HepG2 (cell line): ENCODE data around the gene SYCE3. TPM values are rescaled to one million over a fixed set of nuclear protein-coding genes. Genes with fewer than 3 reads are reported as not detected.

Source experiments
- ATAC-seq: fragments of 200-7000 bp; cut with Tn5 transposase; 3 replicates; pipeline ENCODE4 v1.9.1; 2020; ENCODE audit warnings: mild to moderate bottlenecking, moderate library complexity
- BruUV-seq: library from RNA; stranded (reverse); fragments of 400-500 nt; replicated peaks from 2 replicates; lab custom pipeline; 2021; lab: Mats Ljungman, UMichigan
- CTCF ChIA-PET: fragments of 300-600 bp; formaldehyde crosslinking; extraction: SDS; loops from one replicate; lab custom pipeline; 2021; ENCODE audit warnings: low total read pairs, inconsistent platforms, low intra/inter-chr PET ratio; lab: Yijun Ruan, JAX
- POLR2A ChIA-PET: fragments of 350-600 bp; sonication (Branson Sonifier 250); formaldehyde crosslinking; loops from one replicate; lab custom pipeline; 2020; ENCODE audit warnings: antibody characterized with exemption, inconsistent platforms; lab: Yijun Ruan, JAX
- DNase-seq: peaks from one replicate; pipeline ENCODE4 v3.0.0-alpha.2; 2015; ENCODE audit warnings: low spot score
- FAIRE-seq: peaks from 3 replicates; lab custom pipeline; 2011; peaks lifted over from hg19 to GRCh38; lab: Jason Lieb, UNC
- H2AFZ ChIP-seq: one replicate; pipeline ENCODE4 v1.6.1; 2011; ENCODE audit warnings: low read length, inconsistent platforms
- H3K27ac ChIP-seq: fragments of 300-600 bp; 3 replicates; pipeline ENCODE4 v1.8.0; 2011; ENCODE audit warnings: mixed run types, mild to moderate bottlenecking, mixed read lengths, low read length, inconsistent platforms; ENCODE audit not compliant: insufficient read depth; ENCODE audit errors: extremely low read length
- H3K27me3 ChIP-seq, 2 experiments: fragments of 200-600 bp in 1 of 2; 2 replicates in 1 of 2; 3 replicates in 1 of 2; pipeline versions ENCODE4 v1.6.0 to v1.8.0; 2011; ENCODE audit warnings: low read length in 2 of 2, mild to moderate bottlenecking in 2 of 2, moderate library complexity in 2 of 2, inconsistent platforms in 1 of 2; ENCODE audit not compliant: insufficient read depth in 2 of 2, control insufficient read depth in 1 of 2
- H3K36me3 ChIP-seq, 2 experiments: fragments of 200-600 bp in 1 of 2; replicated peaks in 1 of 2; 2 replicates in 1 of 2; 3 replicates in 1 of 2; pipeline versions ENCODE4 v1.5.1 to v1.8.0; 2011; ENCODE audit warnings: low read length in 2 of 2, inconsistent platforms in 1 of 2; ENCODE audit not compliant: insufficient read depth in 2 of 2, control insufficient read depth in 1 of 2
- H3K4me1 ChIP-seq: 2 replicates; pipeline ENCODE4 v1.5.1; 2012; ENCODE audit warnings: low read length, inconsistent platforms; ENCODE audit not compliant: insufficient read depth
- H3K4me2 ChIP-seq: 2 replicates; pipeline ENCODE4 v1.6.0; 2011; ENCODE audit warnings: low read depth, low read length, inconsistent platforms
- H3K4me3 ChIP-seq, 3 experiments: fragments of 200-600 bp in 1 of 3; sonication (generic), shearing (Covaris generic) in 1 of 3; replicated peaks in 1 of 3; 2 replicates each; pipeline ENCODE4 v1.5.1; 2011 to 2016; ENCODE audit warnings: low read length in 3 of 3, inconsistent platforms in 2 of 3, low read depth in 2 of 3, mild to moderate bottlenecking in 2 of 3, control low read depth in 1 of 3, mixed read lengths in 1 of 3; ENCODE audit not compliant: insufficient read depth in 1 of 3
- H3K79me2 ChIP-seq: one replicate; pipeline ENCODE4 v1.6.1; 2011; ENCODE audit warnings: low read length, inconsistent platforms; ENCODE audit not compliant: insufficient read depth
- H3K9ac ChIP-seq: 2 replicates; pipeline ENCODE4 v1.6.0; 2011; ENCODE audit warnings: mild to moderate bottlenecking, low read depth, low read length, inconsistent platforms; ENCODE audit not compliant: insufficient read depth
- H3K9me3 ChIP-seq: 2 replicates; pipeline ENCODE4 v1.5.1; 2012; ENCODE audit warnings: mild to moderate bottlenecking, low read length
- H4K20me1 ChIP-seq: 2 replicates; pipeline ENCODE4 v1.6.0; 2011; ENCODE audit warnings: inconsistent platforms, mild to moderate bottlenecking, low read length, moderate library complexity; ENCODE audit not compliant: insufficient read depth
- ARNTL ChIP-seq: sonication (generic); formaldehyde crosslinking; IDR thresholded peaks from 2 replicates; pipeline ENCODE4 v1.4.0; 2020; ENCODE audit warnings: mild to moderate bottlenecking, missing genetic modification reagents
- JUNB ChIP-seq: sonication (generic); formaldehyde crosslinking; IDR thresholded peaks from 2 replicates; pipeline ENCODE4 v1.8.0; 2022; ENCODE audit warnings: missing genetic modification reagents, mild to moderate bottlenecking, borderline replicate concordance
- KLF13 ChIP-seq: sonication (generic); formaldehyde crosslinking; IDR thresholded peaks from 2 replicates; pipeline ENCODE4 v1.4.0; 2020; ENCODE audit warnings: mild to moderate bottlenecking, missing genetic modification reagents
- MTF2 ChIP-seq: sonication (generic); formaldehyde crosslinking; IDR thresholded peaks from 2 replicates; pipeline ENCODE4 v1.5.0; 2020; ENCODE audit warnings: missing genetic modification reagents, borderline replicate concordance
- SALL2 ChIP-seq: sonication (generic); formaldehyde crosslinking; IDR thresholded peaks from 2 replicates; pipeline ENCODE4 v1.8.1; 2023; ENCODE audit warnings: mild to moderate bottlenecking, missing genetic modification reagents, inconsistent platforms
- ZBED4 ChIP-seq: sonication (generic); formaldehyde crosslinking; IDR thresholded peaks from 2 replicates; pipeline ENCODE4 v1.4.0; 2020; ENCODE audit warnings: missing genetic modification reagents, borderline replicate concordance
- ZFP82 ChIP-seq: sonication (generic); formaldehyde crosslinking; IDR thresholded peaks from 2 replicates; pipeline ENCODE4 v1.5.1; 2020; ENCODE audit warnings: mild to moderate bottlenecking, missing genetic modification reagents, borderline replicate concordance
- ZMYM4 ChIP-seq: sonication (generic); formaldehyde crosslinking; IDR thresholded peaks from 2 replicates; pipeline ENCODE4 v1.8.1; 2023; ENCODE audit warnings: mild to moderate bottlenecking, missing genetic modification reagents
- ZNF235 ChIP-seq: sonication (generic); formaldehyde crosslinking; IDR thresholded peaks from 2 replicates; pipeline ENCODE4 v1.8.1; 2023; ENCODE audit warnings: mild to moderate bottlenecking, missing genetic modification reagents, borderline replicate concordance
- ZNF580 ChIP-seq: IDR thresholded peaks from 2 replicates; pipeline ENCODE4 v1.6.1; 2016; ENCODE audit warnings: low read depth, borderline replicate concordance
- ZNF691 ChIP-seq: sonication (generic); formaldehyde crosslinking; IDR thresholded peaks from 2 replicates; pipeline ENCODE4 v1.4.0; 2020; ENCODE audit warnings: missing genetic modification reagents, low read depth, mild to moderate bottlenecking, borderline replicate concordance
- ZNF740 ChIP-seq: sonication (generic); formaldehyde crosslinking; IDR thresholded peaks from 2 replicates; pipeline ENCODE4 v1.4.0; 2020; ENCODE audit warnings: missing genetic modification reagents
- ZNF749 ChIP-seq: sonication (generic); formaldehyde crosslinking; IDR thresholded peaks from 2 replicates; pipeline ENCODE4 v1.8.0; 2022; ENCODE audit warnings: mild to moderate bottlenecking, missing genetic modification reagents, moderate library complexity, borderline replicate concordance
- WGBS: methylation state at CpG from one replicate; pipeline ENCODE4 v1.1.6; 2017; ENCODE audit warnings: low lambda C conversion rate; 5-methylcytosine and 5-hydroxymethylcytosine counted together
- in situ Hi-C: cut with HindIII; loops from 2 replicates; pipeline ENCODE4 v1.10.0; 2017; ENCODE audit warnings: low pct_unique_long_range_greater_than_20kb; ENCODE audit not compliant: extremely low pct_ligation_motif_present
- intact Hi-C: fragments of 100-400 bp; cut with micrococcal nuclease; formaldehyde crosslinking; loops from one replicate; pipeline ENCODE4 v1.10.0; 2022; ENCODE audit not compliant: unreplicated experiment
- polyA plus RNA-seq, 8 experiments: library from polyadenylated mRNA; depleted of rRNA in 3 of 8; stranded (reverse) in 7 of 8; unstranded in 1 of 8; fragments of >200 nt; fragmentation: Illumina TruSeq in 4 of 8; extraction: Trizol in 4 of 8; gene quantifications; 2 replicates each; pipeline versions ENCODE4 v1.2.1 to v1.2.3, GENCODE V29; 2011 to 2016; ENCODE audit warnings: low read depth in 4 of 8, missing spikeins in 1 of 8, mixed read lengths in 1 of 8; ENCODE audit not compliant: insufficient read depth in 1 of 8
- total RNA-seq, 5 experiments: library from RNA; depleted of rRNA; stranded (reverse); fragments of >200 nt; fragmentation: Illumina TruSeq; extraction: Trizol; gene quantifications; 2 replicates each; pipeline ENCODE4 v1.2.3, GENCODE V29; 2016; ENCODE audit warnings: low read depth in 1 of 5
- TF ChIP-seq, protein P1 (sequence below): sonication (generic); formaldehyde crosslinking; IDR thresholded peaks from 2 replicates; pipeline ENCODE4 v1.8.1; 2023; ENCODE audit warnings: mild to moderate bottlenecking, missing genetic modification reagents
- TF ChIP-seq, protein P2 (sequence below): IDR thresholded peaks from 2 replicates; pipeline ENCODE4 v1.6.1; 2012; ENCODE audit warnings: inconsistent platforms

Gene SYCE3
- total and polyA plus RNA-seq, 2 of the 13 experiments (the other 11 are each of a cell fraction or from before 2014, with no cell fraction given): not detected

DNA sequence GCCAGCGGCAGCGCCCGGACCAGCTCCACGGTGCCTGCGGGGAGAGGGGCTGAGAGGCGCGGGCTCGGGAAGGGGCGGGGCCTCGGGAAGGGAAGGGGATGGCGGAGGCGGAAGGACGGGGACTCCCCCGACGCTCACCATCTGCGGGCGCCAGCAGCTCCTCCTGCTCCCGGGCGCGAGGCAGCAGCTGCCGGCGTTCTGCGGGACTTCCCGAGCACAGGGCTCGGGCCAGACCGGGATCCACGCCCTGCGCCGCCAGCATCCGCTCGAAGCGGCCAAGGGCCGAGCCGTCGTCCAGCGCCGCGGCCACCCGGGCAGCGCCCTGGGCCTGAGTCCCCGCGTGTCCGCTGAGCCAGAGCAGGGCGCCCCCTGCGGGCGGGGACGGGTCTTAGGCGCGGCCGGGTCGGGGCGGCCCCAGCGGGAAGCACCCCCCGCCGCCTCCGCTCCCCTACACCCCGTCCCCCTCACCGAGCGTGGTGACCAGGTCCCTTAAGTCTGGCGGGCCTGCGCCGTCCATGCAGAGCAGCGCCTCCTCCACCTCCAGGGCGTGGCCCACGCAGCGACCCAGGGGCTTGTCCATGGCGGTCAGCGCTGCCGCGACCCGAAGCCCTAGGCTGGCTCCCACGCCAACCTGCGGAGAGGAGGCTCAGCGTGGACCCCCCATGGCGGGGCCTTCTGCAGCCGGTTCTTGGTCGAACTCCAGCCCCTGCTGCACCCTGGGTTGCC is 36.4 kb downstream of the SYCE3 start (continued):
- TF ChIP-seq ZMYM4 (CRISPR knock-in tag) (no peak), KLF13 (no peak), ZBED4 (CRISPR knock-in tag) (no peak), ARNTL (CRISPR knock-in tag) (no peak), SALL2 (CRISPR knock-in tag) (no peak), MTF2 (CRISPR knock-in tag) (no peak), JUNB (CRISPR knock-in tag) (peak; percentile 12; the same call in 1 of the 2 replicates)

DNA sequence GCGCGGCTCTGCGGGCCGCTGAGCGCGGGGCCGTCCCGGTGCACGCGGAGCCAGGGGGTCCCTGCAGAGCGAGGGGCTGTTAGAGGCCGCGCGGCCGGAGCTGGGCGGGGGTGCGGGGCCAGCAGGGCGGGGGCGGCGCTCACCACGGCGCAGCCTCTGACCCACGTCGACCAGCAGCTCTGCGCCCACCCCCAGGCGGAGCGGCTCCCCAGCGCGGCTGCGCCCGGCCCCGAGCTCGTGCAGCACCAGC is 36.9 kb downstream of the SYCE3 start:
- BruUV-seq: no TSS peak
- peak overlapping the region; percentile 91 for H3K9ac ChIP-seq
- ATAC-seq: peak; percentile 15; the same call in 2 of the 3 replicates
- TF ChIP-seq ZNF691: peak; percentile 1; the same call in 1 of the 2 replicates
- TF ChIP-seq ZFP82: peak; percentile 76; the same call in 1 of the 2 replicates
- TF ChIP-seq, protein P1, sequence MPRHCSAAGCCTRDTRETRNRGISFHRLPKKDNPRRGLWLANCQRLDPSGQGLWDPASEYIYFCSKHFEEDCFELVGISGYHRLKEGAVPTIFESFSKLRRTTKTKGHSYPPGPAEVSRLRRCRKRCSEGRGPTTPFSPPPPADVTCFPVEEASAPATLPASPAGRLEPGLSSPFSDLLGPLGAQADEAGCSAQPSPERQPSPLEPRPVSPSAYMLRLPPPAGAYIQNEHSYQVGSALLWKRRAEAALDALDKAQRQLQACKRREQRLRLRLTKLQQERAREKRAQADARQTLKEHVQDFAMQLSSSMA (CRISPR knock-in tag): no peak
- 0 out of 2 replicates have a peak, but pooled peaks have one; percentile 13 for TF ChIP-seq ZNF580 (CRISPR knock-in tag)
- 0 out of 2 replicates have a peak, but pooled peaks have one; percentile 3 for TF ChIP-seq ZMYM4 (CRISPR knock-in tag)
- TF ChIP-seq ZNF235 (CRISPR knock-in tag): 0 out of 2 replicates have a peak, but pooled peaks have one; percentile 0
- 0 out of 2 replicates have a peak, but pooled peaks have one; percentile 11 for TF ChIP-seq ZNF749 (CRISPR knock-in tag)
- TF ChIP-seq, protein P2, sequence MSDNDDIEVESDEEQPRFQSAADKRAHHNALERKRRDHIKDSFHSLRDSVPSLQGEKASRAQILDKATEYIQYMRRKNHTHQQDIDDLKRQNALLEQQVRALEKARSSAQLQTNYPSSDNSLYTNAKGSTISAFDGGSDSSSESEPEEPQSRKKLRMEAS: peak; percentile 74; the same call in 1 of the 2 replicates
- no peak for TF ChIP-seq ZNF740 (CRISPR knock-in tag)

More for the DNA sequence above, 36.9 kb downstream of the SYCE3 start:
- H2AFZ ChIP-seq: no peak overlapping the region
- CTCF ChIA-PET: no interaction called here
- H3K36me3 ChIP-seq: peaks cover 5 to 26% of the 10 kb centered on the region in 2 experiments; a peak in 4 of 5 replicates
- H3K4me1 ChIP-seq: peaks cover 55% of the 10 kb centered on the region
- no peaks in the 10 kb centered on the region for H3K27me3 ChIP-seq
- no peaks in the 10 kb centered on the region for H3K9me3 ChIP-seq
- DNase-seq (no peak), FAIRE-seq (no peak)
- H4K20me1 ChIP-seq: peaks cover 19% of the 10 kb centered on the region
- WGBS: no CpG with 5 or more reads among the region's 33 CpGs
- intact Hi-C loops: loop anchor here (1.0 to 5.0 kb wide), 2 partner anchors 17 to 37 kb away; partner anchors contain the start of genes NCAPH2 and SYCE3
- in situ Hi-C loops: no loop called here
- peak overlapping the region; percentile 100 for H3K4me2 ChIP-seq
- peaks cover 20% of the 10 kb centered on the region for H3K79me2 ChIP-seq
- H3K4me3 ChIP-seq: peak overlapping the region; percentile 70 to 84 (median 83); a peak in 5 of 6 replicates
- H3K27ac ChIP-seq: peak overlapping the region; percentile 94
- POLR2A ChIA-PET: interaction anchor here (0.7 to 4.2 kb wide), 42 partner anchors 9 to 284 kb away, joined by 3 to 97 read pairs (median 5); partner anchors contain the start of genes ADM2, ARSA, CHKB and DENND6B
